ENCODE results near the gene CENPL. TPM values are rescaled to one million over a fixed set of nuclear protein-coding genes. Genes with fewer than 3 reads are reported as not detected.

Gene CENPL
- total and polyA plus RNA-seq, 8 donors: 0.73 to 2.0 (median 1.2) TPM

- FAIRE-seq: no peak
- Histone ChIP-seq H3K27me3 (no peaks in the 10 kb centered on the region), H3K4me1 (no peaks in the 10 kb centered on the region), H3K27ac (no peak overlapping the region), H3K9me3 (no peaks in the 10 kb centered on the region), H3K36me3 (peaks cover 0 to 41% (median 21%) of the 10 kb centered on the region in 3 donors), H3K4me3 (no peak overlapping the region)
- intact Hi-C loops (cut with DNase I): no loop called here
- TF ChIP-seq CTCF (IDR thresholded peaks at IDR 0.05): no peak
- WGBS, 2 donors: 96 to 97% methylated on average over 5 of the region's 5 CpGs
- no peak for ATAC-seq
- no peak for DNase-seq
Measured at GRCh38 chr1:173758980-173759379, 65.7 kb downstream of the CENPL start.

GRCh38 chr1:173758110-173758509, 66.6 kb downstream of the CENPL start:
- intact Hi-C loops (cut with DNase I): no loop called here
- DNase-seq (no peak), ATAC-seq (no peak), FAIRE-seq (no peak)
- Histone ChIP-seq H3K9me3 (no peaks in the 10 kb centered on the region), H3K27ac (no peak overlapping the region), H3K4me3 (no peak overlapping the region), H3K27me3 (no peaks in the 10 kb centered on the region), H3K36me3 (peaks cover 0 to 41% (median 21%) of the 10 kb centered on the region in 3 donors), H3K4me1 (no peaks in the 10 kb centered on the region)
- no peak for TF ChIP-seq CTCF (IDR thresholded peaks at IDR 0.05)
- 98% methylated on average over 7 of the region's 7 CpGs for WGBS, 2 donors

- no peak for ATAC-seq
- no peaks in the 10 kb centered on the region for H3K9me3 ChIP-seq
- no peak for TF ChIP-seq CTCF (IDR thresholded peaks at IDR 0.05)
- H3K27me3 ChIP-seq: no peaks in the 10 kb centered on the region
- H3K27ac ChIP-seq: no peak overlapping the region
- 97 to 98% methylated on average over 4 of the region's 4 CpGs for WGBS, 2 donors
- H3K4me1 ChIP-seq: no peaks in the 10 kb centered on the region
- FAIRE-seq: no peak
- no peak for DNase-seq
- H3K4me3 ChIP-seq: no peak overlapping the region
- peaks cover 0 to 46% (median 21%) of the 10 kb centered on the region in 3 donors for H3K36me3 ChIP-seq
- intact Hi-C loops (cut with DNase I): no loop called here
Measured at GRCh38 chr1:173757666-173758065, 67.0 kb downstream of the CENPL start.

- ATAC-seq (no peak), FAIRE-seq (no peak)
- intact Hi-C loops (cut with DNase I): no loop called here
Measured at GRCh38 chr1:173753830-173754229, 70.9 kb downstream of the CENPL start.

More at GRCh38 chr1:173753830-173754229, 70.9 kb downstream of the CENPL start:
- Histone ChIP-seq H3K9me3 (no peaks in the 10 kb centered on the region), H3K4me1 (no peaks in the 10 kb centered on the region), H3K36me3 (peaks cover 0 to 49% (median 16%) of the 10 kb centered on the region in 3 donors), H3K4me3 (no peak overlapping the region), H3K27ac (no peak overlapping the region), H3K27me3 (no peaks in the 10 kb centered on the region)
- DNase-seq: no peak
- no peak for TF ChIP-seq CTCF (IDR thresholded peaks at IDR 0.05)

Other genes with a start within 250 kb of the CENPL start
- under 1 TPM in 4 of 6 donors, not detected in 2; 0.06 to 0.28 (median 0.18) TPM for gene SLC9C2, start 221.8 kb downstream of the CENPL start, total RNA-seq
- under 1 TPM in 1 of 2 donors, not detected in 1; 0.16 TPM for gene SLC9C2, start 221.8 kb downstream of the CENPL start, polyA plus RNA-seq
- gene TEX50, start 189.5 kb downstream of the CENPL start, total RNA-seq: not detected
- gene TEX50, start 189.5 kb downstream of the CENPL start, polyA plus RNA-seq: not detected
- under 1 TPM; 0.19 to 0.46 (median 0.28) TPM for gene ANKRD45, start 155.0 kb downstream of the CENPL start, total RNA-seq
- gene ANKRD45, start 155.0 kb downstream of the CENPL start, polyA plus RNA-seq: under 1 TPM; 0.15 to 0.52 TPM
- gene KLHL20, start 109.9 kb downstream of the CENPL start, total RNA-seq: 10 to 100 TPM in 1 of 6 donors, 1 to 10 TPM in 5; 5.9 to 11.9 (median 7.7) TPM
- 1 to 10 TPM; 3.3 to 5.1 TPM for gene KLHL20, start 109.9 kb downstream of the CENPL start, polyA plus RNA-seq
- gene DARS2, start 210 bp downstream of the CENPL start, total RNA-seq: 10 to 100 TPM in 1 of 6 donors, 1 to 10 TPM in 5; 3.9 to 11.1 (median 5.9) TPM
- 1 to 10 TPM; 3.4 to 5.1 TPM for gene DARS2, start 210 bp downstream of the CENPL start, polyA plus RNA-seq
- 100 to 1,000 TPM; 214 to 698 (median 401) TPM for gene GAS5, start 43.1 kb upstream of the CENPL start, total RNA-seq
- 1,000 to 10,000 TPM in 1 of 2 donors, 100 to 1,000 TPM in 1; 558 to 1,057 TPM for gene GAS5, start 43.1 kb upstream of the CENPL start, polyA plus RNA-seq
- gene ZBTB37, start 43.5 kb upstream of the CENPL start, total RNA-seq: 1 to 10 TPM; 3.8 to 7.0 (median 4.4) TPM
- gene ZBTB37, start 43.5 kb upstream of the CENPL start, polyA plus RNA-seq: 1 to 10 TPM; 1.2 to 1.3 TPM
- gene SERPINC1, start 92.4 kb upstream of the CENPL start, total RNA-seq: 1 to 10 TPM in 1 of 6 donors, under 1 TPM in 1, not detected in 4; 0.16 to 1.2 TPM
- not detected for gene SERPINC1, start 92.4 kb upstream of the CENPL start, polyA plus RNA-seq
- 10 to 100 TPM; 11.4 to 27.9 (median 15.2) TPM for gene RC3H1, start 197.5 kb upstream of the CENPL start, total RNA-seq
- gene RC3H1, start 197.5 kb upstream of the CENPL start, polyA plus RNA-seq: 1 to 10 TPM; 2.7 to 4.4 TPM

Data from pancreas (tissue), 10 donors.